ENCODE data around the gene PID1.
A peak's percentile ranks its signal among the peaks of the same experiment; 100 is the strongest.

The PID1 gene

DNA sequence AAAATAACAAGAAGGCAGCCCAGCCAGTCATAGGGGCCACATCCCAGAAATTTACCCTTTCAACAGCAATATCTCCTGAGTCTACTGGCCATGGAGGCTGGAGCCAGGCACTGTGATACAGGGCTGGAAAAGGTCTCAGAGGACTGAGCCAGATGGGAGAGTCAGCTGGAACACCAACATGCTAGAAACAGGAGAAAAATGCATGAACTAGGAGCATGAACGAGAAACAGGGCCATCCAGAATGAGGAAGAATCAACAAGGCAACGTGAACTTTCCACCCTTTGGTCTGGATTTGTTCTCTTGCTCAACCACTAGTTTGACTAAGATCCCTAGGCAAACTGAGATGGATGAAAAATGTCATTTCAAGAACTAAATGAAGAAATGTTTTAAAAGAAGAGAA lies 13.1 kb downstream of the PID1 start:
- DNase-seq = no peak

DNA sequence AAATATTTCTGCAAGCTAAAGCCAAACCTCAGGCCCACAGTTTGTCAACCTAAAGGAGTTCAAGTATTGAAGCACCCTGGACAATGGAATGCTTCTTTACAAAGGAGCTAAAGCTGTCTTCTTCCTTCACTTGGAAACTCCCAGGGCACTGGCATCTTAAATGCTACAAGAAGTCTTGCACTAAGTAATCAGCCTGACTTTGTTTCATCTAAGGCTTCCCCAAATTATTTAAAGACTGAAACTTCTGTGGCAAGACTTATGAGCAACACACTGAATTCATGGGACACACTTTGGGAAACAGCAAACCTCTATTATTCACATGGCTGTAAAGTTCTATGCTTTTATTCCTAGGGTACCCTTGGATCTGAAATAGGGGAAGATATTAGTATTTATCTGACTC lies 14.7 kb downstream of the PID1 start:
- DNase-seq = no peak

DNA sequence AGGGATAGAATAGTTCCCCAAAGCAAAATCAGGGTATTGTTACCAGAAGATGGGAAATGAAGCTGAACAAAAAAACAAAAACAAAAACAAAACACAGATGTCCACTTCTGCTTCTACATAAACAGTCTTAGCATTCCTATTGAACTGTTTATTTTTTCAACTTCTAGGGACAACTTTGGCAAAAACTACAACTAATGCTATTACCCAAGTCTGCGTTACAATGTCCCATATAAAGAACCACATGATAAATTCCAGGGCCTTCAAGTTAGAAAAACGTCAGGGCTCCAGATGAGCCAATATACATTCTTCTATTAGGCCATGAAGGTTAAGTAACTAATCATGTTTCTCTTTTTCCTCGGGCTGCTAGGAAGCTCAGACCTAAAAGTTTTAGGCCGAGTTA lies 16.9 kb downstream of the PID1 start:
- DNase-seq = no peak

DNA sequence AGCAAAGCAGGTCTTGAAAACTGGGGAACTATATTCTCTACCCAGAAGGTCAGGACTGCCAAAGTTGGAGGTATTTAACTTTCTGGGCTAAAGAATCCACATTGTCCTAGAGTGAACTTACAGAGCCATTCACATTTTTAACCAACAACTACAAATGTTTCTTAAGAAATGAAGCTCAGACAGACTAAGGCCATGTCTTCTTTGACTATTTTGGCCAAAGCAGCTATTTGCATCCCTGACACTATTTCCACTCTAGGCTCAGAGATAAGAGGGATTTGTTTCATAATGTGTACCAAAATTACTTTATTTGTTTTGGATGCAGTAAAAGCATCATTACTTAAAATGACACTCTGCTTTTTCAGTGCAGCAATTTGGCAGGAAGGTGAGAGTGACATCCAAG lies 18.1 kb downstream of the PID1 start:
- DNase-seq = no peak

DNA sequence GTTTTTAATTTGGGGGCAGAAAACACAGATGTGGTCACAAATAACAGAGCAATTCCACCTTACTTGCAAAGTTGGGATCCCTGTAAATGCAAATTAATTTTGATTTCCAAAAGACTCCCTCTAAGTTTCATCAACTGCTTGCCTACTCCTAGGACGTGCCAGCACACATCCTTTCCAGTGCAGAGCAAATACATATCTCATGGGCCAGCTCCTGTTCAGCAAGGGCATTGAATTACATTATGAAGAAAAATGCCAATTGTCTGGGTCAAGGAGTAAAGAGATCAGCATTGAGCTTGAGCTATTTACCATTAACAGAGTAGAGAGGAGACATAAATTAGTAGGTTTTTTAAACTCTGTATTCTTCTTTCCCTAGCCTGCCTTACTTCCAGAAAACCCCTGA lies 18.8 kb downstream of the PID1 start:
- no peak for DNase-seq

DNA sequence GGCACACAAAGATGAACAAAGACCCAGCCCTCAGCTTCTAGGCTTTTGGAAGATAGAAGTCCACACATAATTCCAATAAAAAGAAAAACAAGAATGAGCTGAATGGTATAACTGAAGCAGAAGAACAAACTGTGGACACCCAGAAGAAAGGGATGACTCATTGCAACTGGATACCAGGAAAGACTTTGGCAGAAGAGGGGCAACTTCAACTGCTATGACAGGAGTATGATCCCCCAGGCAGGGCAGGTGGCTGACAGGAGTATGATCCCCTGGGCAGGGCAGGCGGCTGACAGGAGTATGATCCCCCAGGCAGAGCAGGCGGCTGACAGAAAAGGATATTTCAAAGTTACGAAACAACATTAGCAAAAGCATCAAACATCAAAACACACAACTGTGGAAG lies 21.6 kb downstream of the PID1 start:
- DNase-seq = no peak

DNA sequence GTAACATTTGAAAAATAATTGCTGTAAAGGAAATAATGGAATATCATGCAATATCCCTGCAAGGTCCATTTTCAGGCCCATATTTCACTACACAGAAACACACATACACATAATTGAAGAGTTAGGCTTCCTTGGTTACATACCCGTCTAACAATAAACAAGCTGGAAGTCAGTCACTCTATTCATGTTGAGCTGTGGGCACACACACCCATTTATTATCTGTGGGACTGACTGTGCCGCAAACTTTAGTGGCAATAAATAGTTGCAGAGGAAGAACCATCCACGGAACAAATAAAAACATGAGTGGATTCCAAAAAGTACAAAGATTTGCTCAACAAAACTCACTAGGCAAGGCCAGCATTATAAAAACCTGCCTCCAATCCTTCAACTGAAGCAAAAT lies 24.8 kb downstream of the PID1 start:
- no peak for DNase-seq

DNA sequence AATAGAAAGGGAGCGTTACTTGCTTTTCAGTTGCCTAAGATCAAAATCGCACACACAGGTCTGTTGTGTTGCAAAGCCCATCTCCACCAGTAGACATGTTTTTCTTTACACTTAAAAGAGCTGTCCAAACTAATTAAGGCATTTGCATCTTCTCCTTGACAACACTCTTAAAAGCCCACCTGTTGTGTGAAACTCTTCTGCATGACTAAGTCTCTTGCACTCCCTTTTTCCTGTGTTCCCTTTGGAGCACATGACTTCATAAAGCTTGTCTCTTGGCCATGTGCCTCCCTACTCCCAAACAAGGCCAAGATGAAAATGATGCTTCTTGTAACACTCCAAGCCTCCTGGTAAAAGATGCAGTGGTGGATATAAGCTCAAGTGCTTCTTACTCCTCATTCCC lies 26.1 kb downstream of the PID1 start:
- DNase-seq = no peak

DNA sequence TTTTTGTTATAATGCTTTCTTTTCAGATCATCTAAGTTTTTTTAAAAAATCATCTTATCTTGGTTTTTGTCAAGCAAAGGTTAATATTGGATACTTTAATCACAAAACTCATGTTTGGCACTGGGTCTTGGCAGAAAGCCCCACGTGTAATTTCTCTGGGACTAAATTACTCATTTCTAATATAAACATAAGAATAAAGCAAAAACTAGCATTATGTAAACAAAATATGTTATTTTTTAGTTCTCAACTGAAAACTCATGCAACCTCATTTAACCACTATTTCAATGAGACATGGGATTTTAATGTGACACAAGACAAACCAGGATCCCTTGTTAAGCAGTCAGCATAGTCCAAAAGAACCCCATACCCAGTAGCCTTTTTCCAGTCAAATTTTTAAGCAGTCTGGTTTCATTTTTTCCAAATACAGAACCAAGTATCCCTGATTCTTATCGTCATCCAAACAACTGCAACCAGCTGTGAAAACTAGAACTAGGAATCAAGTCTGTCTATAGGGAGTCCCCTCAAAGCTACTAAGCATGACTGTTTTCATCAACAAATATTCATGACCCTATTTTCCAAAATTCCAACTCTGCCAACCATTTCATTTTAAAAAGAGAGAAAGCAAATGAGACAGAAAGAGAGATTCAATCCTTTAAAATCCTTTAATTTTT lies 27.1 kb downstream of the PID1 start:
- DNase-seq = no peak

DNA sequence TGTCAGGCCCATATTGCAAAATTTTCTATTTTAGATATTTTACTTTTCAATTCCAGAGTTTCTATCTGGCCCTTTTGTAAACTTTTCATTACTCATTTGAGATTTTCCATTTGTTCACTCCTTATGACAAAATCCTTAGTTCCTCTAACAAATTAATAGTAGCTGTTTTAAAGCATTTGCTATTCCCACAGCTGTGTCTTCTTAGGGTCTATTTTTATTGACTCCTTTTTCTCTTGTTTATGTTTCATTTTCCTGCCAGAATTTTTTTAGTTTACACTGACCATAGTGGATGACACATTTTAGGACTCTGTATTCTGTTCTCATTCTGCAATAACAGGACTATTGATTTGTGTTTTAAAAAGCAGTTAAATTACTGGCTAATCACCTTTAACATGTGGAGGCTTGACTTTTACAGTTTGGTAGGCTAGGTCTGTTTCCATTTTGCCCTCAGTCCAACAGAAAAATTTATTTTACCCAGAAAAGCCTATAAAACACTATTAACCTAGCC lies 30.0 kb downstream of the PID1 start:
- no peak for DNase-seq

DNA sequence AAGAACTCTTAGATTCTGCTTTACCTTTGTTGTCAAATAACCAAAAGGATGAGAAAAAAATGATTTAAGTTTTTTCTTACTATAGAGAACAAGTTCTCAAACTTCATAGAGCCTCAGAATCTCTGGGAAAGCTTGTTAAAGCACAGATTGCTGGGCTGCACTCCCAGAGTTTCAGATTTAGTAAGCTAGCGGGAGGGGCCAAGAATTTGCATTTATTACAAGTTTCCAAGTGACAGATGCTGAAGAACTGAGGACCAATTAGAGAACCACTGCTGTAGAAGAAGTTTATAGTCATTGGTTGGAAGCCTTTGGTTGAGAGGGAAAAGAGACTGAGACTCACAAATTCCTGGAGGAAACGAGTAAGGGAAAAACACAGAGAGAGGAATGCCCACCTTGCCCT lies 32.1 kb downstream of the PID1 start:
- no peak for DNase-seq

DNA sequence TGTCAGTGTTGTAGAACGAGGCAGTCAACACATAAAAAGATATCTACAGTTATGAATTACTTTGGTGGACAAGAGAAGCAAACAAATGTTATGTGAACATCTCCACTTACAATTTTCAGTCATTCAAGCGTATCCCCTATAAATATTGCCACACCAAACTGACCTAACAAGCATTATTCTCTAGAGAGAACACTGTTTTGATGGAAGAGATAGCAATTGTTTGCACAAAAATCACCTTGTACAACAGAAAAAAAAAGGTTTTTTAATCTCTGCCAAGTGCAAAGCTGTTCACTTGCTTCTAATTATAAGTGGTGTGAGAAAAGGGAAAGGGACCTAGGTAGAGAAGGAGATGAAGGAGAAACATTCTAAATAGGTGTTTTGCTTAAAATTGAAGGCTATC lies 33.8 kb downstream of the PID1 start:
- no peak for DNase-seq

DNA sequence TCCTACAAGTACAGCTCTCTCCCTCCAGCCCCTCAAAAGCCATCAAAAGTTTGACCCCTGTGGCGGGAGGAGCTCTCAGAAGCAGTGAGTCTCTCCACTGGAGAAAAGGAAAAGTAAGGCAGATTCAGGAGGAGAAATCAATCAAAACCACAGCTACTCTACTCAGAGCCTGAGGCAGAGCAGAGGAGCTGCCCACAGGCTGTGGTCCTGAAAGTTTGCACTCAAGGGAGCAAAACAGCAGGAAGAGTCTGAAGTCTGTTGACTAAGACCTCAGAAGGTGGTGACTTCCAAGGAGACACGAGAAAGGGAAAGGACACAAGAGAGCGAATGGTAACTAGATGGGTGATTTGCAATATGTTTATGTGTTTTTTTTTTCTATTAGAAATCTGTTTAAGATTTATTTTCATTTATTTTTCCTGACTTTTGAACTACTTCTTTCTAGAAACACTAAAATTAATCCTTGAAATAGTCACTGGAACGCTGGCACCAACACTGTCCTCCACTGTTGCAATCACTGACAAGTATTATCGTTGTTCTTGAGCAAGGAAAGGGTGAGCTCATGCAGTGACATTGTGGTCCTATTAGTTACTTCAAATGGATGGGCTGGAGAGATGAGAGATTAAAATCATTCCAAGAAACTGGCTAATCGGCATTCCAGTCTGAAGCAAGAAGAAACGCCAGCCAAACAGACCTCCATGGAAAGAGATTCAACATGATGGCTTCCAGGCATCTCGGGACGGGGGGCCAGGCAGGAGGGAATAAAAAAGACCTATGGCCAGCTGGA lies 35.8 kb downstream of the PID1 start:
- no peak for DNase-seq

DNA sequence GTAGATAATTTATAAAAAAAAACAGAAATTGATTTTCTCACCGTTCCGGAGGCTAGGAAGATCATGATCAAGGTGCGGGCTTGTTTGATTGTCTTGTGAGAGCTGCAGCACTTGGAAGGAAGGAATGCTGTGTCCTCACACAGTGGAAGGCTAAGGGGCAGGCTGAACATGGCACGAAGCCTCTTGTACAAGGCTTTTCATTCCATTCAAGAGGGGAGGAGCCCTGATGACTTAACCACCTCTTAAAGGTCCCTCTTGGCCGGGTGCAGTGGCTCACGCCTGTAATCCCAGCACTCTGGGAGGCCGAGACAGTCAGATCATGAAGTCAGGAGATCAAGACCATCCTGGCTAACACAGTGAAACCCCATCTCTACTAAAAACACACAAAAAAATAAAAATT lies 39.2 kb downstream of the PID1 start:
- no peak for DNase-seq

DNA sequence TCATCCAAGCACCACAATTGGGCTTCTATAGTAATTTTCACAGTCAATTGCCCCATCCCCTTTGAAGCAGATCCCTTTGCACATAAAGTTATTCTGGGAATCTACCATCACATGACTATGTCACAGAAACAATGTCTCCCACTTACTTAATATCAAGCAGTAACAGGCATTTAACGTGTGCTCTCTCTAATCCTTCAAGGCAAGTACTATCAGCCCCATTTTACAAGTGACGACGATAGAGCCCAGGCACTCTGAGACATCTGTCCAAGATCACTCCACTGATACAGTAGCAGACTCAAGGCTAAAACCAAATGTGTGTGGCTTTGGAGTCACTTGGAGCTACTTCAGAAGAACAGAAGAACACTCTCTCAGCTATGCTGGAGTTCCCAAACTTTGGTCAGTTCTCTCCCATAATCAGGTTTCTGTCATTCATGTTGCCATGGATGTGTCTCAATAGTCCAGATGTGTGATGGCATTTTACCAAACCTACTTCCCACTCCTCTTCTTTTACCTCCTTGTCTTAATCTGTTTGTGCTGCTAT lies 39.7 kb downstream of the PID1 start:
- DNase-seq = no peak

DNA sequence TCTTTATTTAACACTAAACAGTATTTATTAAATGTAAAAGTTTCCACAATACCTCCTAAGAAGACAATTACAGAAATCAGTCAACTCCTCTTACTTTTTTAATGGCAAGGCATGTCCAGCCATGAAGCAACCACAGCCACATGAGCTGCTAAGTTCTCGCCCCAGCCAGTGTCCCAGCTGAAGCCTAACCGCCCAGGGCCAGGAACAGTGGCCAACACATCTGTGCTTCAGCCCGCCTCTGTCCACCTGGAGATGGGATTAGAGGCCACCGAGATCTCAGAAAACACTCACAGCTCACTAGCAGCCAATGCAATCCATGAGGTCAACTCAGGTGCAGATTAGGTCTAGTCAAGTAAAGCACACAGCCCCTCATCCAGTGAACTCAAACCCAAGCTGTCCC lies 40.2 kb downstream of the PID1 start:
- no peak for DNase-seq

DNA sequence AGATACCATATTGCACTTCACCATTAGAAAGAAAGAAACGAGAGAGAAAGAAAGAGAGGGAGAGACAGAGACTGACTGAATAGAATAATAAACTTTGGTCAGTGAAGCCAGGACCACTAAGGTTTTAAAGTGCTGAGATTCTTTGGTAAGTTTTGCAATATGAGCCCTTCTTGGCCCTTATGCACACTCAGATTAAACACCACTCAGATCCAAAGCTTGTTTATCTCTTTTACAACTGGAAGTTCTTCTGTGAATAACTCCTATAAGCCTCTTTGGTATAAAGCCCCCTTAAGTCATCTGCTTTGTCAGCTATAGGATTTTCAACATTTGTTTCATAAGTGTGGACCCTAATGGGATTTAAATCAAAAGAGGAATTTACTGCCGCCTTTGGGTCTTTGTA lies 40.8 kb downstream of the PID1 start:
- no peak for DNase-seq

DNA sequence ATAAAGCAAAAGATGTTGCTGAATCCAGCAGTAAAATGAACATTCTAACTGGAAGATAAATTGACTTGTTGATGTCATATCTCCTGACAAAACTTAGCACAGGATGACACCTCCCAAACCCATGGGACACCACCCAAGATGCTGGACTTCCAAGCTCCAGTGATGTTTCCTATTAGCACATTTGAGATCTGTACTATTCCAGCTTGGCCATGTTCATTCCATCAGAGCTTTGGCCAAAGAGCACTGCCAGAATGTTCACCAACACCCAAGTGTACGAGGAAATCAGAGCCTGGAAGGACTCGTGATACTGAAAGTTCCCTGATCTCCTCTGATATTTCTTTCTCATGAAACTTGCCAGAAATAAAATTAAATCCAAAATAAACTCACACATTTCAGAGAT lies 44.7 kb downstream of the PID1 start:
- DNase-seq = no peak

DNA sequence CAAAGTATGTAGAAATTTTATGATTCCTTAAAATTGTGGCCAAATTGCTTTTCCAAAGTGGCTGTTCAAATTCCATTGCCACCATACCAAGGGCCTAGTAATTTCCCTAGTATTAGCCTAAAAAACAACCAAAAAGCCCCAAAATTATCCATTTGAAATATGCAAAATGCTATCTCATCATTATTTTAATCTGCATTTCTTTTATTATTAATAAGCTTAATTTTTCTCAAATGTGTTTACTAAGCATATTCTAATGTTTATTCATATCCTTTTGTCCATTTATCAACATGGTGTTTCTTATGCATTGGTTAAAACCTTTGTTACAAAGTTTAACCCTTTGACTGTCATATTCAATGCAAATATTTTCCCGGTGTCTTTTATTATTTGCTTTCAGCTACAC lies 48.0 kb downstream of the PID1 start:
- DNase-seq = no peak

DNA sequence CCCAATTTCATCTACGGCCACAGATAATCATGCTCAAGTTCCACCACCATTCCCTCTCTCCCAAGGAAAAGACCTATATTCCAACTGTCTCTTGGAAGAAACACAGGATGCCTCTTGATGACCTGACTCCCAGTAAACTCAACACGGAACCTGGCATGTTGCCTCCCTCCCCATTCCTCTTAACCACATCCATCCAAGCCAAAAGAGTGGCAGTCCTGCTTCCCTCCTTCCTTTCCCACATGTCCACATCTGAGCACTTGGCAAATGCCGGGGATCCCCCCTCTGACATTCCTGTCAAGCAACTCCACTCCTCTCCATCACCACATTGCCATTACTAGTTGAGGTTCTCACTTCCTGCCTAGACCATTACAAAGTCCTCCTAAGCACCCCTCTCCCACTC lies 49.4 kb downstream of the PID1 start:
- DNase-seq = no peak

DNA sequence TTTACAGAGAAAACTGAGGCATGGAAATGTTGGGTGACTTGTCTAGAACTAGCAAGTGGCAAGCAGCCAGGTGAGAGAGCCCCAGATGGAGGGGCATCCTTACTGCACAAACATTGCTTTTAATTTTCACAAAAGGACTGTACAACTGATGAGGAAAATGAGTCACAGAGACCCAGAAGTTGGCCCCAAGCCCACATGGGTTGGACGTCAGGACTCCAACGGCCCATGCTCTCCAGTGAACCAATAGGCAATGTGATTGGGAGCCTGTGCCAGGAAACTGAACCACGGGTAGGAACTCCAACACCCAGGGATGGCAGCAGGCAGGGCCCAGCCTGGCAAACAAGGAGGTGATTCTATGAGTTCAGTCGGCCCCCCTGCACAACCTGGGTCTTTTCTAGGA lies 50.8 kb downstream of the PID1 start:
- DNase-seq = peak; percentile 9 to 25

DNA sequence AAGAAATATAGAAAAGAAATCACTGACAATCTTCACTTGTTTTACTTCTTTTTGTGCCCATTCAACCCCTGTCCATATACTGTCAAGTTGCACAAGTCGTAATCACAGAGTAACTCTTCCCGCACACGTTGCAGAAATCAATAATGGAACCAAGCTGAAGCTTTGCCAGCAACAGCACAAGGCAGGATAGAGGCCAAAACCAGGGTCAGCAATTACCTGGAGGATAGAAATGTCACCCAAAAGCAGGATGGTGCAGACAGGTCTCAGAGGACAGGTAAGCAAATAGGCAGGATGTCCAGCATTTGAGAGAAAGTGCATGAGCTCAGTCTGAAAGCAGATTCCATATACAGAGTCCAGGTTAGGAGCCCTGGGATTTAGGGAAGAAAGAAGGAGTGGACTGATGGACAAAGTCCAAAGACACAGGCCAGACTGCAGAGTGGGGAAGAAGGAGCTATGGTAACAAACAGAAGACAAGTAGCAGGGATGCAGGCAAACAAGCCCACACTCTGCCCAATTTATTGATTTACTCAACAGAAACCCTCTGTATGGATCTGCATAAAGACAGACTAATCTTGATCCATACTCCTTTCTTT lies 52.7 kb downstream of the PID1 start:
- DNase-seq = no peak

DNA sequence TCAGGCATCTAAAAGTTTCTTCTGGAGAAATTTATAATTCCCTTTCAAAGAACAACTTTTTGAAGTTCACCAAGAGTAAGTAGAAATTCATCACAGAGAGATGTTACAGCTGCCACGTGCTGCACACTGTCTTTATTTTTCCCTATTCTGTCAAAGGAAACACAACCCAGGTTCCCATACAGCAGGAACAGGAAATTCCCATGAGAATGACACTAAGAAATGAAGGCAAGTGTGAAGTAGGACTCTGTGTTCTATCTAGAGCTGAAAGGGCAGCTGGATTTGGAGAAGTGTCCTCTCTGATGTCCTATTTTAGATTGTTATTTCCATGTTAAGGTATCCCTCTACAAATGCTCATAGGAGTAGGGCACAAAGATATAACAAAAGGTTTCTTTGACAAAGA lies 58.8 kb downstream of the PID1 start:
- no peak for DNase-seq

DNA sequence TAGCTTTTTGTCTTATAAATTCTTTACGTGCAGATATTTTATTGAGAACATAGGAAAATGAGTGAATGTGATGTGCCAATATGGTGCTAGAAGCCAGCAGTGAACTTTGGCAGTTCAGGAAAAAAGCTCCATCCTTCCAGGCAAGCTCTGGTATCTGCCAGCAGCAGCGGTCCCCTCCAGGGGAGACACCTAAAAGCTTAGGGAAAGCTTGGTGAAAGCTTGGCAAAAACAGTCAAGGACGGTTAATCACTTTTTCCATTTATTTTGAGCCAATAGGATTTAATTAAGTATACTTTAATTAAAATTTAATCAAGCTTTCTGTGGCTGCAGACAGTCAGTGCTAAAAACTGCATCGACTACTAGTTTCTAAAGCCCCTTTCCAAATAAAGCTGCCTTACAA lies 60.4 kb downstream of the PID1 start:
- no peak for DNase-seq
